H1 (cell line): ENCODE data around the gene ZBP1. TPM values are rescaled to one million over a fixed set of nuclear protein-coding genes. Genes with fewer than 3 reads are reported as not detected.

Experiments used
- CTCF ChIA-PET: fragments of 300-600 bp; sonication (Branson Sonifier 250); formaldehyde crosslinking; loops from one replicate; lab custom pipeline; 2021; ENCODE audit not compliant: partially characterized antibody; lab: Charles Lee
- POLR2A ChIA-PET: fragments of 300-600 bp; sonication (Branson Sonifier 250); formaldehyde crosslinking; loops from one replicate; lab custom pipeline; 2021; ENCODE audit warnings: inconsistent platforms; ENCODE audit not compliant: partially characterized antibody; lab: Charles Lee
- DNase-seq, 2 experiments: peaks; one replicate each; pipeline versions ENCODE4 v3.0.0 to v3.0.0-alpha.2; 2010 to 2022; ENCODE audit warnings: low spot score in 2 of 2, low read depth in 1 of 2, mixed read lengths in 1 of 2
- FAIRE-seq: peaks from 2 replicates; lab custom pipeline; 2011; peaks lifted over from hg19 to GRCh38; lab: Jason Lieb, UNC
- H2AFZ ChIP-seq: 2 replicates; pipeline ENCODE4 v1.8.1; 2012; ENCODE audit warnings: low read length, inconsistent platforms
- H2AK5ac ChIP-seq: 2 replicates; pipeline ENCODE4 v1.6.1; 2013; ENCODE audit warnings: low read depth, low read length
- H2BK120ac ChIP-seq: replicated peaks from 2 replicates; pipeline ENCODE3; 2013; ENCODE audit warnings: low read depth, low read length, inconsistent platforms
- H2BK12ac ChIP-seq: 2 replicates; pipeline ENCODE4 v1.6.1; 2013; ENCODE audit warnings: low read depth, low read length
- H2BK15ac ChIP-seq: 2 replicates; pipeline ENCODE4 v1.6.1; 2013; ENCODE audit warnings: low read length
- H2BK20ac ChIP-seq: 2 replicates; pipeline ENCODE4 v1.6.1; 2013; ENCODE audit warnings: low read length
- H2BK5ac ChIP-seq: 2 replicates; pipeline ENCODE4 v1.6.1; 2013; ENCODE audit warnings: low read depth, low read length
- H3K14ac ChIP-seq: 2 replicates; pipeline ENCODE4 v1.6.1; 2013; ENCODE audit warnings: inconsistent platforms; ENCODE audit not compliant: insufficient read length
- H3K18ac ChIP-seq: 2 replicates; pipeline ENCODE4 v1.6.1; 2013; ENCODE audit warnings: low read length; ENCODE audit errors: extremely low read depth
- H3K23ac ChIP-seq: 2 replicates; pipeline ENCODE4 v1.6.1; 2013; ENCODE audit warnings: inconsistent platforms; ENCODE audit not compliant: insufficient read length
- H3K23me2 ChIP-seq: 2 replicates; pipeline ENCODE4 v1.6.1; 2013; ENCODE audit warnings: low read depth, low read length
- H3K27ac ChIP-seq: 2 replicates; pipeline ENCODE4 v1.6.1; 2011; ENCODE audit warnings: low read depth, low read length, inconsistent platforms
- H3K27me3 ChIP-seq, 4 experiments: replicated peaks in 1 of 4; 1 replicate in 1 of 4; 2 replicates in 3 of 4; pipeline versions ENCODE4 v1.6.1 to v1.8.1; 2011 to 2013; ENCODE audit warnings: low read length in 3 of 4, mild to moderate bottlenecking in 3 of 4, inconsistent platforms in 2 of 4, mixed read lengths in 2 of 4, moderate library complexity in 1 of 4; ENCODE audit not compliant: control insufficient read depth in 3 of 4, insufficient read depth in 3 of 4; ENCODE audit errors: extremely low read depth in 1 of 4
- H3K36me3 ChIP-seq, 4 experiments: 2 replicates each; pipeline versions ENCODE4 v1.6.1 to v1.8.1; 2011 to 2013; ENCODE audit warnings: mild to moderate bottlenecking in 4 of 4, low read length in 3 of 4, moderate library complexity in 2 of 4, control low read depth in 1 of 4, inconsistent platforms in 1 of 4; ENCODE audit not compliant: insufficient read depth in 4 of 4, control insufficient read depth in 2 of 4
- H3K4ac ChIP-seq: replicated peaks from 2 replicates; pipeline ENCODE3; 2013; ENCODE audit warnings: low read length, low read depth, mixed read lengths, inconsistent platforms; ENCODE audit not compliant: insufficient read length
- H3K4me1 ChIP-seq, 4 experiments: replicated peaks in 1 of 4; 1 replicate in 1 of 4; 2 replicates in 3 of 4; pipeline versions ENCODE4 v1.6.1 to v1.8.1; 2011 to 2013; ENCODE audit warnings: low read length in 3 of 4, inconsistent platforms in 2 of 4, mixed read lengths in 1 of 4; ENCODE audit not compliant: insufficient read depth in 4 of 4, control insufficient read depth in 3 of 4
- H3K4me2 ChIP-seq, 2 experiments: 2 replicates each; pipeline versions ENCODE4 v1.6.1 to v1.8.1; 2011 to 2013; ENCODE audit warnings: low read depth in 2 of 2, low read length in 2 of 2, control low read depth in 1 of 2, inconsistent platforms in 1 of 2, mild to moderate bottlenecking in 1 of 2; ENCODE audit not compliant: insufficient read depth in 1 of 2
- H3K4me3 ChIP-seq, 4 experiments: fragments of 200-600, 300-600 bp in 1 of 4; sonication (generic), shearing (Covaris generic), sonication (Bioruptor Twin) in 1 of 4; 2 replicates each; pipeline versions ENCODE4 v1.5.1 to v1.8.1; 2011 to 2016; ENCODE audit warnings: low read length in 4 of 4, low read depth in 3 of 4, control low read depth in 2 of 4, inconsistent platforms in 2 of 4, mild to moderate bottlenecking in 2 of 4, mixed read lengths in 1 of 4, moderate library complexity in 1 of 4; ENCODE audit not compliant: insufficient read depth in 2 of 4; ENCODE audit errors: extremely low read depth in 1 of 4
- H3K56ac ChIP-seq: replicated peaks from 2 replicates; pipeline ENCODE3; 2013; ENCODE audit warnings: low read depth, mild to moderate bottlenecking, mixed read lengths, low read length, inconsistent platforms; ENCODE audit not compliant: insufficient read length
- H3K79me1 ChIP-seq: 2 replicates; pipeline ENCODE4 v1.6.1; 2013; ENCODE audit warnings: low read depth, low read length, control low read depth
- H3K79me2 ChIP-seq, 2 experiments: 2 replicates each; pipeline versions ENCODE4 v1.6.1 to v1.8.1; 2012 to 2013; ENCODE audit warnings: low read length in 2 of 2, mild to moderate bottlenecking in 2 of 2, inconsistent platforms in 1 of 2; ENCODE audit not compliant: insufficient read depth in 2 of 2, control insufficient read depth in 1 of 2
- H3K9ac ChIP-seq, 4 experiments: replicated peaks in 1 of 4; 1 replicate in 1 of 4; 2 replicates in 3 of 4; pipeline versions ENCODE4 v1.6.1 to v1.8.1; 2011 to 2013; ENCODE audit warnings: low read depth in 3 of 4, low read length in 3 of 4, control low read depth in 2 of 4, mild to moderate bottlenecking in 2 of 4, moderate library complexity in 2 of 4, inconsistent platforms in 1 of 4; ENCODE audit errors: extremely low read depth in 1 of 4
- H3K9me3 ChIP-seq, 2 experiments: 2 replicates each; pipeline versions ENCODE4 v1.6.1 to v1.8.1; 2012 to 2013; ENCODE audit warnings: mild to moderate bottlenecking in 2 of 2, moderate library complexity in 2 of 2, control low read depth in 1 of 2, inconsistent platforms in 1 of 2, low read depth in 1 of 2, low read length in 1 of 2, mixed read lengths in 1 of 2; ENCODE audit not compliant: insufficient read depth in 2 of 2
- H4K20me1 ChIP-seq, 2 experiments: replicated peaks in 1 of 2; 2 replicates each; pipeline versions ENCODE3 to v1.8.1; 2011 to 2013; ENCODE audit warnings: inconsistent platforms in 2 of 2, low read length in 2 of 2, mild to moderate bottlenecking in 1 of 2; ENCODE audit not compliant: insufficient read depth in 2 of 2, control insufficient read depth in 1 of 2
- H4K5ac ChIP-seq: 2 replicates; pipeline ENCODE4 v1.6.1; 2013; ENCODE audit warnings: low read length, low read depth, mixed read lengths, inconsistent platforms; ENCODE audit not compliant: insufficient read length
- H4K8ac ChIP-seq: 2 replicates; pipeline ENCODE4 v1.8.0; 2013; ENCODE audit warnings: mild to moderate bottlenecking, moderate library complexity, low read length, inconsistent platforms; ENCODE audit not compliant: insufficient read depth; ENCODE audit errors: extremely low read depth
- H4K91ac ChIP-seq: replicated peaks from 2 replicates; pipeline ENCODE3; 2013; ENCODE audit warnings: low read length, mixed read lengths, inconsistent platforms; ENCODE audit not compliant: insufficient read length
- BRCA1 ChIP-seq: IDR thresholded peaks from 2 replicates; pipeline ENCODE4 v1.6.1; 2012; ENCODE audit warnings: low read depth, low read length, improper control_type of control experiment
- CBX5 ChIP-seq: fragments of 300-800, 300-1000 bp; sonication (generic); IDR thresholded peaks from 2 replicates; pipeline ENCODE4 v1.7.1; 2016; ENCODE audit warnings: antibody characterized with exemption, low read length, low read depth
- CEBPB ChIP-seq: IDR thresholded peaks from 2 replicates; pipeline ENCODE4 v1.6.1; 2012; ENCODE audit warnings: low read depth, low read length
- POLR2A ChIP-seq, 2 experiments: IDR thresholded peaks; 1 replicate in 1 of 2; 2 replicates in 1 of 2; pipeline ENCODE4 v1.6.1; 2011; ENCODE audit warnings: low read depth in 2 of 2, low read length in 2 of 2, mild to moderate bottlenecking in 2 of 2; ENCODE audit errors: control extremely low read depth in 1 of 2
- SP2 ChIP-seq: IDR thresholded peaks from 2 replicates; pipeline ENCODE4 v1.6.1; 2012; ENCODE audit warnings: mild to moderate bottlenecking, low read length, inconsistent platforms
- YY1 ChIP-seq: IDR thresholded peaks from 2 replicates; pipeline ENCODE4 v1.6.1; 2011; ENCODE audit warnings: low read depth, mild to moderate bottlenecking, low read length
- WGBS, 2 experiments: shearing (Covaris generic) in 1 of 2; methylation state at CpG; one replicate each; pipeline versions ENCODE4 v1.1.6 to v1.1.7; 2013 to 2015; ENCODE audit warnings: low lambda C conversion rate in 2 of 2, mixed read lengths in 2 of 2, inconsistent platforms in 1 of 2, low coverage in 1 of 2, missing lambda C conversion rate in 1 of 2; ENCODE audit not compliant: insufficient replicate concordance in 2 of 2, insufficient coverage in 1 of 2, insufficient read length in 1 of 2; ENCODE audit errors: extremely low coverage in 1 of 2, missing lambda C conversion rate in 1 of 2; 5-methylcytosine and 5-hydroxymethylcytosine counted together
- polyA plus RNA-seq, 7 experiments: library from polyadenylated mRNA; depleted of rRNA in 3 of 7; stranded (reverse) in 5 of 7; unstranded in 2 of 7; fragments of >200 nt in 5 of 7; fragments of 200-250 nt in 2 of 7; gene quantifications; 1 replicate in 5 of 7; 2 replicates in 1 of 7; 4 replicates in 1 of 7; pipeline versions ENCODE4 v1.2.1 to v1.2.3, GENCODE V29; 2011 to 2013; ENCODE audit warnings: missing spikeins in 2 of 7, mixed read lengths in 2 of 7
- total RNA-seq: library from RNA; stranded (reverse); fragmentation: NEBNext Ultra II Directional; extraction: Animal tissue kit (Norgen Biotek cat#: 25700); gene quantifications from 2 replicates; pipeline ENCODE4 v1.2.1, GENCODE V29; 2021

ZBP1 gene
- total and polyA plus RNA-seq, 2 of the 8 experiments (the other 6 are each of a cell fraction or from before 2014, with no cell fraction given): not detected

- Histone ChIP-seq H3K27ac (no peak overlapping the region), H2BK5ac (no peak overlapping the region; the same call in 1 of the 2 replicates), H3K23ac (no peak overlapping the region), H3K18ac (no peak overlapping the region), H4K8ac (no peak overlapping the region), H2BK12ac (no peak overlapping the region), H2BK20ac (no peak overlapping the region), H3K79me2 (peaks cover 0 to 48% of the 10 kb centered on the region in 2 experiments; a peak in 2 of 4 replicates), H3K23me2 (no peaks in the 10 kb centered on the region), H2AK5ac (0 out of 2 replicates have a peak overlapping the region, but pooled peaks have one; percentile 13), H3K4me2 (no peak overlapping the region; a peak in 1 of 4 replicates), H4K91ac (peak overlapping the region; percentile 15), H3K4me1 (peaks cover 0 to 30% (median 7%) of the 10 kb centered on the region in 4 experiments; a peak in 6 of 7 replicates), H3K4ac (no peak overlapping the region), H2BK120ac (no peak overlapping the region), H3K4me3 (no peak overlapping the region), H4K5ac (no peak overlapping the region), H2BK15ac (no peak overlapping the region), H3K14ac (no peak overlapping the region), H4K20me1 (peaks cover 7 to 30% of the 10 kb centered on the region in 2 experiments), H3K9me3 (no peaks in the 10 kb centered on the region), H3K79me1 (peaks cover 11% of the 10 kb centered on the region), H3K9ac (no peak overlapping the region), H2AFZ (no peak overlapping the region), H3K56ac (no peak overlapping the region), H3K27me3 (no peaks in the 10 kb centered on the region), H3K36me3 (no peaks in the 10 kb centered on the region)
- no peak for TF ChIP-seq POLR2A (IDR thresholded peaks at IDR 0.05; ENCODE audit: control extremely low read depth in 1 of 2, low read depth in 2 of 2, low read length in 2 of 2)
- no peak for TF ChIP-seq BRCA1
- TF ChIP-seq YY1: no peak
- TF ChIP-seq CEBPB: no peak
- TF ChIP-seq SP2: no peak
- no peak for TF ChIP-seq CBX5
- ChIA-PET CTCF (interaction anchor here (1.1 to 1.4 kb wide), 4 partner anchors 12 to 420 kb away, joined by 3 to 4 read pairs (median 3); no protein-coding TSS in a partner anchor), POLR2A (interaction anchor here (1.2 kb wide), 1 partner anchor 11 kb away, joined by 4 read pairs; no protein-coding TSS in a partner anchor)
- no peak for DNase-seq
- WGBS, 2 experiments: 91% methylated on average over 20 of the region's 21 CpGs; no CpG with 5 or more reads in 1 of the 2 experiments
- FAIRE-seq: no peak
Measured at GRCh38 chr20:57666106-57666833, 46.0 kb upstream of the ZBP1 start.
